Fibroblast of mammary gland (primary cell): ENCODE measurements around the gene RPS6KA4.

Experiments
- DNase-seq: peaks from one replicate; pipeline ENCODE4 v3.0.0-alpha.2; 2010; ENCODE audit warnings: low read depth
- H3K4me3 ChIP-seq: 2 replicates; pipeline ENCODE4 v1.5.1; 2011; ENCODE audit warnings: low read depth, mild to moderate bottlenecking, low read length, moderate library complexity; ENCODE audit not compliant: control insufficient read depth
- TF ChIP-seq, protein P1 (sequence below): conservative IDR thresholded peaks from 2 replicates; pipeline ENCODE4 v1.5.1; 2011; ENCODE audit warnings: low read depth, low read length, inconsistent platforms; ENCODE audit not compliant: control insufficient read depth, insufficient read depth

RPS6KA4 gene

DNA sequence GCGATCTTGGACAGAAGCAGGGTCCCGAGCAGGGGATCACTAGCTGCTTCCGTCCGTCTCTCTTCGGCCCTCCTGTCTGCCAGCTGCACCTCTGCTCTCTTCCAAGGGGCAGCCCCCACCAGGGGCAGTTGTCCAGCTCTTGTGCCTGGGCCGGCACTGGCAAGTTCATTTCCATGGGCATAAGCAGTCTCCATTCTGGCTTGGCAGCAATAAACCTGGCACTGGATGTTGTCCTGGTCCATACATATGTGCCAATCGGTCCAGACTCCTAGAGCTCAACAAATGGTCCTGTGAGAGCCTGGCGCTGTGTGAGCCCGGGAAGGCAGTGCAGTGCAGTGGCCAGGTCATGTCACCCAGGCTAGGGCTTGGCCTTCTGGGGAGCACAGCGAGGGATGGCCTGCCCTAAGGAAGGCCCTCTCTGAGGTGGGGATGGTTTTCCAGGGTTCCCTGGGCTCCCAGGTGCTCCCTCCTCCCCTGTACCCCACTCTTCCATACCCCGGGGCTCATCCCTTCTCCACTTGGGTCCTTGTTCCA lies 60.4 kb downstream of the RPS6KA4 start:
- TF ChIP-seq, protein P1, sequence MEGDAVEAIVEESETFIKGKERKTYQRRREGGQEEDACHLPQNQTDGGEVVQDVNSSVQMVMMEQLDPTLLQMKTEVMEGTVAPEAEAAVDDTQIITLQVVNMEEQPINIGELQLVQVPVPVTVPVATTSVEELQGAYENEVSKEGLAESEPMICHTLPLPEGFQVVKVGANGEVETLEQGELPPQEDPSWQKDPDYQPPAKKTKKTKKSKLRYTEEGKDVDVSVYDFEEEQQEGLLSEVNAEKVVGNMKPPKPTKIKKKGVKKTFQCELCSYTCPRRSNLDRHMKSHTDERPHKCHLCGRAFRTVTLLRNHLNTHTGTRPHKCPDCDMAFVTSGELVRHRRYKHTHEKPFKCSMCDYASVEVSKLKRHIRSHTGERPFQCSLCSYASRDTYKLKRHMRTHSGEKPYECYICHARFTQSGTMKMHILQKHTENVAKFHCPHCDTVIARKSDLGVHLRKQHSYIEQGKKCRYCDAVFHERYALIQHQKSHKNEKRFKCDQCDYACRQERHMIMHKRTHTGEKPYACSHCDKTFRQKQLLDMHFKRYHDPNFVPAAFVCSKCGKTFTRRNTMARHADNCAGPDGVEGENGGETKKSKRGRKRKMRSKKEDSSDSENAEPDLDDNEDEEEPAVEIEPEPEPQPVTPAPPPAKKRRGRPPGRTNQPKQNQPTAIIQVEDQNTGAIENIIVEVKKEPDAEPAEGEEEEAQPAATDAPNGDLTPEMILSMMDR, result no peak
- H3K4me3 ChIP-seq, result no peak overlapping the region
- no peak for DNase-seq

DNA sequence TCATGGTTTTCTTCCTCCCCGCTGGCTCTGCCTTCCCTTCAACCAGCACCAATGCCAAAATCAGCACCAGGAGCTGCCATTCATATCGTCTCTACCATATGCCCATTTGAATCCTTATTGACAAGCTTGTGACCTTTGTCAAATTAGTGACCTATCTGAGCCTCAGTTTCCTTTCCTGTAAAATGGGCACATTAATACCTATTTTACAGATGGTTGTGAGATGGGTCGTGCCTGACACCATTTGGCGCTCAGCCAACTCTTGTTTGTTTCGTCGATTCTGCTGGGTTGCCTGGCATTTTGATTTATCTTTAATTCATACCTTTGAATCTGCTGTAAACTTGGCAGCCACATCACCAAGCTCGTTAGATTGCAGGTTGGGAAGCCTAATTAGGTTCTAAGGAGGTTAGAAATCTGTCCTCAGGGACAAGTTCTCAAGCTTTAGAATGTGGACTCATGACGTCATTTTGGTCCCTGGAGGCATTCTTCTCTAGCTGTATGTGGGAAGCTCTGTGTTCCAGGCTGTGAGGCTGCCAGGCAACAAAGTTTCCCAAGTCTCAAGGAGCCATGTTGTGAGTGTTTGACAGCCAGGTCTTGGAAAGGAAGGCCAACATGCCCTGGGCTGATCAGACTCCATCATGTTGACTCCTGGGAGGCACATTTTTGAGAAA lies 61.0 kb downstream of the RPS6KA4 start:
- TF ChIP-seq, protein P1, result no peak
- no peak overlapping the region for H3K4me3 ChIP-seq
- peak; percentile 88 for DNase-seq
